ENCODE measurements around the gene GSTA4. TPM values are rescaled to one million over a fixed set of nuclear protein-coding genes. Genes with fewer than 3 reads are reported as not detected.

Gene GSTA4
- total and polyA plus RNA-seq, 2 of the 8 experiments (the other 6 are each of a cell fraction or from before 2014, with no cell fraction given): 13.9 to 21.6 TPM

GRCh38 chr6:53011979-53012378 is 16.9 kb upstream of the GSTA4 start:
- Histone ChIP-seq H3K4me3 (ENCODE audit: extremely low read depth in 1 of 4, insufficient read depth in 2 of 4, low read depth in 3 of 4, low read length in 4 of 4) (no peak overlapping the region), H3K4me2 (ENCODE audit: insufficient read depth in 1 of 2, low read depth in 2 of 2, low read length in 2 of 2) (no peak overlapping the region), H3K36me3 (ENCODE audit: control insufficient read depth in 2 of 4, insufficient read depth in 4 of 4, low read length in 3 of 4) (peaks cover 2 to 29% (median 8%) of the 10 kb centered on the region in 4 experiments; a peak in 6 of 8 replicates), H2BK20ac (ENCODE audit: low read length) (no peak overlapping the region), H4K8ac (ENCODE audit: extremely low read depth, insufficient read depth, low read length) (no peak overlapping the region), H2BK12ac (ENCODE audit: low read depth, low read length) (no peak overlapping the region), H2AK5ac (ENCODE audit: low read depth, low read length) (no peak overlapping the region), H3K23me2 (ENCODE audit: low read depth, low read length) (no peaks in the 10 kb centered on the region), H3K4me1 (replicated peaks in 1 of 4; ENCODE audit: control insufficient read depth in 3 of 4, insufficient read depth in 4 of 4, low read length in 3 of 4) (no peaks in the 10 kb centered on the region), H2BK15ac (ENCODE audit: low read length) (no peak overlapping the region), H3K79me2 (ENCODE audit: control insufficient read depth in 1 of 2, insufficient read depth in 2 of 2, low read length in 2 of 2) (no peaks in the 10 kb centered on the region), H3K4ac (replicated peaks; ENCODE audit: insufficient read length, low read depth, low read length) (no peak overlapping the region), H3K9ac (replicated peaks in 1 of 4; ENCODE audit: extremely low read depth in 1 of 4, low read depth in 3 of 4, low read length in 3 of 4) (no peak overlapping the region), H3K23ac (ENCODE audit: insufficient read length) (no peak overlapping the region), H3K56ac (replicated peaks; ENCODE audit: insufficient read length, low read depth, low read length) (no peak overlapping the region), H3K27ac (ENCODE audit: low read depth, low read length) (no peak overlapping the region), H4K20me1 (replicated peaks in 1 of 2; ENCODE audit: control insufficient read depth in 1 of 2, insufficient read depth in 2 of 2, low read length in 2 of 2) (no peaks in the 10 kb centered on the region), H3K79me1 (ENCODE audit: low read depth, low read length) (no peaks in the 10 kb centered on the region), H3K18ac (ENCODE audit: extremely low read depth, low read length) (no peak overlapping the region), H4K5ac (ENCODE audit: insufficient read length, low read depth, low read length) (no peak overlapping the region), H3K27me3 (replicated peaks in 1 of 4; ENCODE audit: control insufficient read depth in 3 of 4, extremely low read depth in 1 of 4, insufficient read depth in 3 of 4, low read length in 3 of 4) (no peaks in the 10 kb centered on the region), H2BK120ac (replicated peaks; ENCODE audit: low read depth, low read length) (no peak overlapping the region), H2AFZ (ENCODE audit: low read length) (no peak overlapping the region), H2BK5ac (ENCODE audit: low read depth, low read length) (no peak overlapping the region), H3K9me3 (ENCODE audit: insufficient read depth in 2 of 2, low read depth in 1 of 2, low read length in 1 of 2) (no peaks in the 10 kb centered on the region), H4K91ac (replicated peaks; ENCODE audit: insufficient read length, low read length) (no peak overlapping the region), H3K14ac (ENCODE audit: insufficient read length) (no peak overlapping the region)
- DNase-seq (ENCODE audit: low read depth in 1 of 2, low spot score in 2 of 2) (no peak), FAIRE-seq (no peak)
- CTCF ChIA-PET (ENCODE audit: partially characterized antibody): no interaction called here
- TF ChIP-seq, protein P1, sequence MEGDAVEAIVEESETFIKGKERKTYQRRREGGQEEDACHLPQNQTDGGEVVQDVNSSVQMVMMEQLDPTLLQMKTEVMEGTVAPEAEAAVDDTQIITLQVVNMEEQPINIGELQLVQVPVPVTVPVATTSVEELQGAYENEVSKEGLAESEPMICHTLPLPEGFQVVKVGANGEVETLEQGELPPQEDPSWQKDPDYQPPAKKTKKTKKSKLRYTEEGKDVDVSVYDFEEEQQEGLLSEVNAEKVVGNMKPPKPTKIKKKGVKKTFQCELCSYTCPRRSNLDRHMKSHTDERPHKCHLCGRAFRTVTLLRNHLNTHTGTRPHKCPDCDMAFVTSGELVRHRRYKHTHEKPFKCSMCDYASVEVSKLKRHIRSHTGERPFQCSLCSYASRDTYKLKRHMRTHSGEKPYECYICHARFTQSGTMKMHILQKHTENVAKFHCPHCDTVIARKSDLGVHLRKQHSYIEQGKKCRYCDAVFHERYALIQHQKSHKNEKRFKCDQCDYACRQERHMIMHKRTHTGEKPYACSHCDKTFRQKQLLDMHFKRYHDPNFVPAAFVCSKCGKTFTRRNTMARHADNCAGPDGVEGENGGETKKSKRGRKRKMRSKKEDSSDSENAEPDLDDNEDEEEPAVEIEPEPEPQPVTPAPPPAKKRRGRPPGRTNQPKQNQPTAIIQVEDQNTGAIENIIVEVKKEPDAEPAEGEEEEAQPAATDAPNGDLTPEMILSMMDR (IDR thresholded peaks at IDR 0.05; ENCODE audit: control extremely low read depth in 1 of 3, insufficient read depth in 1 of 3, low read depth in 1 of 3, low read length in 3 of 3): no peak
- TF ChIP-seq POLR2AphosphoS5 (IDR thresholded peaks at IDR 0.05; ENCODE audit: low read depth, low read length) (no peak), PHF8 (conservative IDR thresholded peaks at IDR 0.05; ENCODE audit: low read depth, low read length) (no peak), TEAD4 (IDR thresholded peaks at IDR 0.05; ENCODE audit: low read depth, low read length) (no peak), FOSL1 (IDR thresholded peaks at IDR 0.05; ENCODE audit: insufficient read depth, low read depth, low read length) (no peak), SIX5 (IDR thresholded peaks at IDR 0.05; ENCODE audit: low read depth, low read length) (no peak), NRF1 (IDR thresholded peaks at IDR 0.05; ENCODE audit: low read depth, low read length) (no peak), TAF1 (IDR thresholded peaks at IDR 0.05; ENCODE audit: low read depth, low read length) (no peak), SP1 (IDR thresholded peaks at IDR 0.05; ENCODE audit: low read depth, low read length) (no peak)
- POLR2A ChIA-PET (ENCODE audit: partially characterized antibody): no interaction called here
- WGBS, 2 experiments (ENCODE audit: extremely low coverage in 1 of 2, insufficient coverage in 1 of 2, insufficient read length in 1 of 2, insufficient replicate concordance in 2 of 2, low coverage in 1 of 2, low lambda C conversion rate in 2 of 2, missing lambda C conversion rate in 1 of 2): 83% methylated on average over 1 of the region's 1 CpG; no CpG with 5 or more reads in 1 of the 2 experiments

Data from H1 (cell line).